GM10266 (cell line): ENCODE data around the gene XPO6.

Source experiments
- DNase-seq: peaks from one replicate; pipeline ENCODE4 v3.0.0; 2012; ENCODE audit errors: extremely low spot score
- CTCF ChIP-seq: IDR thresholded peaks from 2 replicates; pipeline ENCODE4 v1.5.1; 2012; ENCODE audit warnings: mild to moderate bottlenecking, low read depth; ENCODE audit not compliant: control insufficient read depth, insufficient read depth; ENCODE audit errors: missing control alignments

XPO6 gene

GRCh38 chr16:28211758-28212531, at the start of gene XPO6:
TSS of gene XPO6 (minus strand) at chr16:28211965. CDS start at chr16:28211368, 597 bp downstream.
- peak; percentile 97 for DNase-seq
- TF ChIP-seq CTCF: no peak

DNA sequence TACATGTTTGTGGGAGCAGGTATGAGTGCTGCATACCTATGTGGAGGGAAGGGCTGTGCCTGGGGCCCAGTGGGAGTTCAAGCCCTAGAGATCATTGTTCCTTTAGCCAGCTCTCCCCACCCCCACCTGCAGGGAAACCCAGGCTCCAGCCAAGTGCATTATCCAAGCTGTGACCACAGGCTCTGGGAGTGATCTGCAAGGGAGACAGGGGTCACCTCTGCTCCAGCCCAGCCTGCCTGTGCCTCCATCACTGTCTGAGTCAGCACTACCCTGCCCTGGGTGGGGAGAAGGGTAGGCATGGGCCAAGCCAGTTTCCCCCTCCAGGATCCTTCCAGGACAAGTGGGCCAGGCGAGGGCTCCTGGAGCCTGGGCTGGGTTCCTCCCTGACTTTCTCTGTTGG, 48.4 kb upstream of the XPO6 start:
- DNase-seq: no peak
- no peak for TF ChIP-seq CTCF

DNA sequence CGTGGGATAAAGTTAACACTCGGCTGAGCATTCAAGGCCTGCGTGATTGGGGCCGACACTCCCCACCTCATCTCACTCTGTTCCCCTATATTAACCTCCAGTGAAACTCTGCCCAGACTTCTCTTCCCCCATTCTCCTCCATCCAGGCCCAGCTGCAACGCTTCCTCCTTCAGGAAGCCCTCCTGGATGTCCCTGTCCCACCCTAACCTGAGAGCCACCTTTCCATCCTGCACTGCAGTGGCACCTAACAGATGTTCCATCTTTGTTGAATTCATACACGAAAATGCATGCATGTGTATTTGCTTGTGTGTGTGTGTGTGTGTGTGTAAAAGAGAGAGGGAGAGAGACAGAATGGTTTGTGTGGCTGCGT, 48.0 kb upstream of the XPO6 start:
- TF ChIP-seq CTCF: no peak
- DNase-seq: no peak

GRCh38 chr16:28259091-28259780, 47.5 kb upstream of the XPO6 start:
- no peak for DNase-seq
- no peak for TF ChIP-seq CTCF

DNA sequence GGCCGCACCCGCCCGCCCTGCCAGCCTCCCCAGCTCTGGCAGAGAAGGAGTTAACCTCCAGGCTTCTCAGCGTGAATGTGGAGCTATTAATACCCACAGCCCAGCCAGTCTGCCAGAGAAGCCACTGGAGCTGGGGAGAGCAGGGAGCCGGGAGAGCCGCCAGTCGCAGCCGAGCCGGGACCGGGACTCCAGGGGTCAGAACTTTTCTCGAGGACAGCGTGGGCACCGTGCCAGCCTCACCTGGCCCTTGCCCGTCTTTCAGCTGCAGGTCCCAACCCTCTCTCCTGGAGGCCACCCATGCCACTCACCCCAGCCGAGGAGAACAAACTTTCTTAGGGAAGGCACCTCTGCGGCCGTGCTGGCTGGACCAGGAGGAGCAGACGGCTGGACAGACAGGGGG, 46.8 kb upstream of the XPO6 start:
- no peak for DNase-seq

GRCh38 chr16:28257256-28257655, 45.5 kb upstream of the XPO6 start:
- no peak for DNase-seq
- TF ChIP-seq CTCF: no peak

More for the DNA sequence above, 46.8 kb upstream of the XPO6 start:
- TF ChIP-seq CTCF: no peak

DNA sequence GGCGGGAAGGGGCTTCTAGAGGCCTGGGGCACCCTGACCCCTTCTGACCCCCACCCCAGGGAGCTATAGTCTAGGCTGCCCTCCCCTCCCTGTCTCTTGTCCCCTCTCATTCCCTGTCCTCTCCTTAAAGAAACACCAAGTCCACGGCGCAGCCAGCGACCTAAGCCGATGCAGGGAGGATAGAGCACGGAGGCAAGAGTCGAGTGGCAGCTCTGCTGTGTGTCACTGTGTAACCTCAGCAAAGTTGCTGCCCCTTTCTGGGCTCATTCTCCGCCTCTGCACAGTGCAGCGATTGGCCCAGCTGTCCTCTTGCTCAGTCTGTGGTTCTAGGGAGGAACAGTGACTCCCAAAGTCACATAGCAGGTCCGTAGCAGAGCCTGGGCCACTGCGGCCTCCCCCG, 44.1 kb upstream of the XPO6 start:
- no peak for TF ChIP-seq CTCF
- DNase-seq: no peak
